ENCODE measurements around the gene AAK1.
"Not testable (repeated sequence)": the region's sequence is repeated elsewhere in the genome, so short reads cannot be mapped to it uniquely, and the experiment has no call there.

The AAK1 gene

DNA sequence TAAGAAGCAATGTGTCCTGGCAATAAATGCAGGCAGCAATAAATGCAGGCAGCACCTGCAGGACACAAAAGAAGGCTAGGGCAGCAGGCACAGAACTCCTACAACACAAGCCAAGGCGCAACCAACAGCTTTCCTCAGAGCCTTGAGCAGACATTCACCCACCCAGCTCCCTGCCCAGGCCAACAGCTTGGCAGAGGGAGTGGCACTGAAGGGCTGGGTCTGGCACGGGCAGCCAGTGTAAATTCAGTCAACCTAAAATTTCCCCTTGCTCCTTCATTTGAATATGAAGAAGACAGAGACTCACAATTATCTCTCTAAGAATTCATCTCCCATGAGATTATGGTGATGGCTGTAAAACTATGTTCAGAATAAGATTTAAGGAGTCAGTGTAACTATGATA is 35.4 kb downstream of the AAK1 start:
- H3K27me3 ChIP-seq (ENCODE audit: control insufficient read depth, low read length), result peaks cover 11% of the 10 kb centered on the region
- no peak overlapping the region for H3K27ac ChIP-seq (ENCODE audit: low read depth, low read length)
- no peaks in the 10 kb centered on the region for H4K20me1 ChIP-seq (ENCODE audit: control insufficient read depth, insufficient read depth, low read depth, low read length)
- H3K9me3 ChIP-seq (ENCODE audit: control insufficient read depth, insufficient read depth, low read length), result peaks cover 4% of the 10 kb centered on the region; the same call in 1 of the 2 replicates
- no peak for TF ChIP-seq EZH2phosphoT487 (IDR thresholded peaks at IDR 0.05; ENCODE audit: borderline replicate concordance, low read length)
- TF ChIP-seq, protein P1, sequence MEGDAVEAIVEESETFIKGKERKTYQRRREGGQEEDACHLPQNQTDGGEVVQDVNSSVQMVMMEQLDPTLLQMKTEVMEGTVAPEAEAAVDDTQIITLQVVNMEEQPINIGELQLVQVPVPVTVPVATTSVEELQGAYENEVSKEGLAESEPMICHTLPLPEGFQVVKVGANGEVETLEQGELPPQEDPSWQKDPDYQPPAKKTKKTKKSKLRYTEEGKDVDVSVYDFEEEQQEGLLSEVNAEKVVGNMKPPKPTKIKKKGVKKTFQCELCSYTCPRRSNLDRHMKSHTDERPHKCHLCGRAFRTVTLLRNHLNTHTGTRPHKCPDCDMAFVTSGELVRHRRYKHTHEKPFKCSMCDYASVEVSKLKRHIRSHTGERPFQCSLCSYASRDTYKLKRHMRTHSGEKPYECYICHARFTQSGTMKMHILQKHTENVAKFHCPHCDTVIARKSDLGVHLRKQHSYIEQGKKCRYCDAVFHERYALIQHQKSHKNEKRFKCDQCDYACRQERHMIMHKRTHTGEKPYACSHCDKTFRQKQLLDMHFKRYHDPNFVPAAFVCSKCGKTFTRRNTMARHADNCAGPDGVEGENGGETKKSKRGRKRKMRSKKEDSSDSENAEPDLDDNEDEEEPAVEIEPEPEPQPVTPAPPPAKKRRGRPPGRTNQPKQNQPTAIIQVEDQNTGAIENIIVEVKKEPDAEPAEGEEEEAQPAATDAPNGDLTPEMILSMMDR (IDR thresholded peaks at IDR 0.05; ENCODE audit: low read depth, low read length, poor library complexity, severe bottlenecking), result no peak
- H3K36me3 ChIP-seq (ENCODE audit: control insufficient read depth, low read length), result no peaks in the 10 kb centered on the region
- H3K4me2 ChIP-seq (ENCODE audit: low read length), result no peak overlapping the region
- H3K79me2 ChIP-seq (ENCODE audit: control insufficient read depth, low read length), result no peaks in the 10 kb centered on the region
- no peak overlapping the region for H3K4me3 ChIP-seq (ENCODE audit: low read length)
- H3F3A ChIP-seq (ENCODE audit: control insufficient read depth, insufficient read depth), result no peaks in the 10 kb centered on the region
- H3K9me2 ChIP-seq (replicated peaks; ENCODE audit: control insufficient read depth, low read length), result no peaks in the 10 kb centered on the region
- H3K4me1 ChIP-seq (ENCODE audit: control insufficient read depth, low read length), result no peaks in the 10 kb centered on the region

DNA sequence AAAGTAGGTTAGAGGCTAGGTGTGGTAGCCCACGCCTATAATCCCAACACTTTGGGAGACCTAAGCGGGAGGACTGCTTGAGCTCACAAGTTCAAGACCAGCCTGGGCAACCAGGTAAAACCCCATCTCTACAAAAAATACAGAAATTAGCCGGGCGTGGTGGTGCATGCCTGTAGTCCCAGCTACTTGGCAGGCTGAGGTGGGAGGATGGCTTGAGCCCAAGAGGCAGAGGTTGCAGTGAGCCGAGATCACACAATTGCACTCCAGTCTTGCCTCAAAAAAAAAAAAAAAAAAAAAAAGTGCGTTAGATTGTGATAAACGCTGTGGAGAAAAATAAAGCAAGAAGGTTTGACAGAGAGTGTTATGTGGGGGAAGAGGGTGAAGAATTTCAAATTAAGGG is 36.8 kb downstream of the AAK1 start:
- not testable (repeated sequence) for H3K4me3 ChIP-seq (ENCODE audit: low read length); H3K4me1 ChIP-seq (ENCODE audit: control insufficient read depth, low read length); H4K20me1 ChIP-seq (ENCODE audit: control insufficient read depth, insufficient read depth, low read depth, low read length); H3F3A ChIP-seq (ENCODE audit: control insufficient read depth, insufficient read depth); H3K36me3 ChIP-seq (ENCODE audit: control insufficient read depth, low read length); H3K9me3 ChIP-seq (ENCODE audit: control insufficient read depth, insufficient read depth, low read length); H3K4me2 ChIP-seq (ENCODE audit: low read length); H3K79me2 ChIP-seq (ENCODE audit: control insufficient read depth, low read length); H3K9me2 ChIP-seq (replicated peaks; ENCODE audit: control insufficient read depth, low read length); H3K27ac ChIP-seq (ENCODE audit: low read depth, low read length)
- peaks cover 13% of the 10 kb centered on the region for H3K27me3 ChIP-seq (ENCODE audit: control insufficient read depth, low read length)

DNA sequence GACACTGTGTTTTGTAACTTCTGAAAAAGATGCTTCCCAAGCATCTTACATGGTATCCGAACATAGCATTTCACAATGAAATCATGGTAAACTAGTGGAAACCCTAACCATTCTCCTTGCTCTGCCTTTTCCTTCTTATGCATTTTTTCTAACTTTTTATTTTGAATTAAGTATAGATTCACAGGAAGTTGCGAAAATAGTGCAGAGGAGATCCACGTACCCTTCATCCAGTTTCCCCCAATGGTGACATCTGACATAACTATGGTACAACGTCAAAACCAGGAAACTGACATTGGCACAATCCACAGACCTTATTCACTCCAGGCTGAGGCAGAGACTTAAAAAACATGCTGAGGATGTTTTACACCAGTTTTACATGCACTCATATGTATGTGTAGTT is 38.3 kb downstream of the AAK1 start:
- no peak overlapping the region for H3K4me3 ChIP-seq (ENCODE audit: low read length)
- peaks cover 18% of the 10 kb centered on the region for H3K27me3 ChIP-seq (ENCODE audit: control insufficient read depth, low read length)
- H3F3A ChIP-seq (ENCODE audit: control insufficient read depth, insufficient read depth), result no peaks in the 10 kb centered on the region
- no peaks in the 10 kb centered on the region for H3K79me2 ChIP-seq (ENCODE audit: control insufficient read depth, low read length)
- peaks cover 4% of the 10 kb centered on the region; the same call in 1 of the 2 replicates for H3K9me3 ChIP-seq (ENCODE audit: control insufficient read depth, insufficient read depth, low read length)
- no peak overlapping the region for H3K27ac ChIP-seq (ENCODE audit: low read depth, low read length)
- TF ChIP-seq EZH2phosphoT487 (IDR thresholded peaks at IDR 0.05; ENCODE audit: borderline replicate concordance, low read length), result no peak
- TF ChIP-seq, protein P1 (IDR thresholded peaks at IDR 0.05; ENCODE audit: low read depth, low read length, poor library complexity, severe bottlenecking), result no peak
- H3K36me3 ChIP-seq (ENCODE audit: control insufficient read depth, low read length), result no peaks in the 10 kb centered on the region
- H3K4me1 ChIP-seq (ENCODE audit: control insufficient read depth, low read length), result no peaks in the 10 kb centered on the region
- H3K4me2 ChIP-seq (ENCODE audit: low read length), result no peak overlapping the region
- no peaks in the 10 kb centered on the region for H4K20me1 ChIP-seq (ENCODE audit: control insufficient read depth, insufficient read depth, low read depth, low read length)
- H3K9me2 ChIP-seq (replicated peaks; ENCODE audit: control insufficient read depth, low read length), result no peaks in the 10 kb centered on the region

DNA sequence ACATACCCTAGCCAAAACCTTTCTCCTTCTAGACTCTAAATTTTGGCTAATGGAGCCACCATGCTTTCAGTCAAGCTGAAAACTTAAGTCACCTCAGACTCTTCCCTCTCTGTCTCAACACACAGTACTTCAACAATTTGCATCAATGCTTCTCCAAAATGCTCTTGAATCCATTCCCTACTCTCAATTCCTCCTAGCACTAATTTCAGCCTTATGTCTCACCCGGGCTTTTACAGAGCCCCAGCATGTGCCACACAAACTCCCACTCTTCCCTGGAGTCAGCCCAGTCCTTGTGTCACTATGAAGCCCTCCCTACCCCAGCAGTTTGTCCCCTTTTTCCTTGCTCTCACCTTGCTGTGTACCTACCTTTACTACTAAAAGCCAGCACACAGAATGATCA is 38.7 kb downstream of the AAK1 start:
- Histone ChIP-seq H3K4me1 (ENCODE audit: control insufficient read depth, low read length) (no peaks in the 10 kb centered on the region), H3K27me3 (ENCODE audit: control insufficient read depth, low read length) (peaks cover 18% of the 10 kb centered on the region), H3F3A (ENCODE audit: control insufficient read depth, insufficient read depth) (no peaks in the 10 kb centered on the region), H3K9me2 (replicated peaks; ENCODE audit: control insufficient read depth, low read length) (no peaks in the 10 kb centered on the region), H3K4me2 (ENCODE audit: low read length) (no peak overlapping the region), H3K9me3 (ENCODE audit: control insufficient read depth, insufficient read depth, low read length) (no peaks in the 10 kb centered on the region), H3K79me2 (ENCODE audit: control insufficient read depth, low read length) (no peaks in the 10 kb centered on the region), H3K27ac (ENCODE audit: low read depth, low read length) (no peak overlapping the region), H4K20me1 (ENCODE audit: control insufficient read depth, insufficient read depth, low read depth, low read length) (no peaks in the 10 kb centered on the region), H3K36me3 (ENCODE audit: control insufficient read depth, low read length) (no peaks in the 10 kb centered on the region), H3K4me3 (ENCODE audit: low read length) (no peak overlapping the region)
- no peak for TF ChIP-seq EZH2phosphoT487 (IDR thresholded peaks at IDR 0.05; ENCODE audit: borderline replicate concordance, low read length)
- TF ChIP-seq, protein P1 (IDR thresholded peaks at IDR 0.05; ENCODE audit: low read depth, low read length, poor library complexity, severe bottlenecking), result no peak

Measured in DOHH2 (cell line).